ENCODE data around the gene PFKFB3.
"Not testable (repeated sequence)": the region's sequence is repeated elsewhere in the genome, so short reads cannot be mapped to it uniquely, and the experiment has no call there.

PFKFB3 gene

DNA sequence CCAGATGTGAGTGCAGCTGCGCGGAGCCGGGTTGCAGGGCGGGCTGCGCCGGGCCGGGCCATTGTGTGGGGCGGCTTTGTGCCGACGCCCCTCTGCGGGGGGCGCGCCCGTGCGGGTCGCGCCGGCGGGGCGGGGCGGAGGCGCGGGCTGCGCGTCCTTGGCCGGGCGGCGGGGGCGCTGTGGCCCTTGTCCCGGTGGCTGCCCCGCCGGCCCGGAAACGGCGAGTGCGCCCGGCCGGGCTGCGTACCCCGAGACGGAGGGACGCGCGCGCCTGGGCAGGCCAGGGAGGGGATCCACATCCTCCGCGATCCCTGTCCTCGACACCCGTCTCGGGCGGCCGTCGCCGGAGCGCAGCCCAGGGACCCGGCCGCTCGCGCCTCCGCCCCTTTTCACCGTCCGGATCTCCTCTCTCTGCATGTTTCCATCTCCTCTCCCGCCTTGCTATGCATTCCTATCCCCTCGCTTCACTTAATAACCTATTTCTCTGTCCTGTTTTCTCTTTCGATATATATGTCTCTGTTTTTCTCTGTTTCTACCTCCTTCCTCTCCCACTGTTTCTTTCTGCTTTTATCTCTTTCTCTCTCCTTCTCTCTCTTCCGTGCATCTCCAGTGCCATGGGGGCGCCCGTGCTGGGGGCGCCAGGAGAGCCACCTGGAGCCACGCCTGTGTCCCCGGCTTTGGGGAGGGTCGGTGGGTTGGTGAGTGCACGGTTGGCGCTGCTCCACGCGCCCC, 765 bp downstream of the PFKFB3 start:
- peak in 1 of 2 experiments; percentile 19 for DNase-seq

DNA sequence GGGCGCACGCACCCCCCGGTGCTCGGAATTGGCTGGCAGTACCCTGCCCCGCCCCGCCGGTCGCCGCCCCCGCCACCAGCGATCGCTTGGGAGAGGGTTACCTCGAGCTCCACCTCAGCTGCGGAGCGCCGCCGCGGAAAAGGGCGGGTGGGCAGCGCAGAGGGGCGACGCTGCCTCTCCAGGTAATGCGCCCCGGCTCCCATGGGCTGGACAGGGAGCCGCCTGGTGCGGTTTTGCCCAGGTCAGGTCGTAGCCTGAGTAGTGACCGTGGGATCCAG, 1.3 kb downstream of the PFKFB3 start:
- no peak for DNase-seq

- no peak for DNase-seq
Measured at GRCh38 chr10:6204341-6205191, 1.8 kb downstream of the PFKFB3 start.

GRCh38 chr10:6206486-6206885, 3.8 kb downstream of the PFKFB3 start:
- DNase-seq: not testable (repeated sequence)

- no peak for DNase-seq
Measured at GRCh38 chr10:6207658-6208057, 4.9 kb downstream of the PFKFB3 start.

DNA sequence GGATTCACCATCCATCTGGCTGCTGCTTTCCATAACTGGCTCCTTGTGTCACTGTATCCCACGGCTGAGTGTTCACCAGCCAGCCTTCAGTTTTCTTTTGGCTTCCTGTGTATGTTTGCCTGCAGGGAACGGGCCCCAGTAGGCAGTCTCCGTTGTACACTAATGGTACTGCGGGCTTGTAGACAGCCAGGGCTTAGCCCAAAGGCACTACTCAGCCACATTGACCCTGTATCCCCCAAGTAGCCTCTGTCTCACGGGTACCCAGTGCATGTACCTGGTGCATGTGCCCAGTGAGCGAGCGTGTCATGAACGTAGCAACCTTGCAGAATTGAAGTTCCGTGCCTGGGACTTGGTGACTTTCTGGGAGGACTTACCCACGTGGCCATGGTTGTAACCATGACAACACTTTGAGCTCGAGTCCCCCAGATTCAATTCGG, 6.1 kb downstream of the PFKFB3 start:
- DNase-seq: no peak

DNA sequence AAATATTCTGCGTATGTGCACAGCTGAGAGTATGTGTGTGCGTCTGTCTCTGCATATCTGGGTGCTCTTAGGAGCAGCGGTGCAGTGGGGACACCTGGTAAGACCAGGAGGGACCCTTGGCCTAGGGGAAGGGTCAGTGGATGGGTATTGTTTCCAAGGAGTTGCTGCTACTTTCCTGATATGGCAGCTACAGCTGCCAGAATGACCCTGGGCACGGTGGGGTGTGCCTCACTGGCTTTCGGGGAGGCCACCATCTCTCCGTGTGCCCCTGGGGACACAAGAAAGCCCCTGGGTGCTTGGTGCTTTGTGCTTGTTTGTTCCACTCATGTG, 8.6 kb downstream of the PFKFB3 start:
- DNase-seq: no peak

- no peak for DNase-seq
Measured at GRCh38 chr10:6211671-6212635, 9.2 kb downstream of the PFKFB3 start.

GRCh38 chr10:6212806-6213205, 10.1 kb downstream of the PFKFB3 start:
- DNase-seq: no peak

- DNase-seq: no peak
Measured at GRCh38 chr10:6213257-6213905, 10.6 kb downstream of the PFKFB3 start.

GRCh38 chr10:6213908-6214307, 11.2 kb downstream of the PFKFB3 start:
- DNase-seq: no peak

DNA sequence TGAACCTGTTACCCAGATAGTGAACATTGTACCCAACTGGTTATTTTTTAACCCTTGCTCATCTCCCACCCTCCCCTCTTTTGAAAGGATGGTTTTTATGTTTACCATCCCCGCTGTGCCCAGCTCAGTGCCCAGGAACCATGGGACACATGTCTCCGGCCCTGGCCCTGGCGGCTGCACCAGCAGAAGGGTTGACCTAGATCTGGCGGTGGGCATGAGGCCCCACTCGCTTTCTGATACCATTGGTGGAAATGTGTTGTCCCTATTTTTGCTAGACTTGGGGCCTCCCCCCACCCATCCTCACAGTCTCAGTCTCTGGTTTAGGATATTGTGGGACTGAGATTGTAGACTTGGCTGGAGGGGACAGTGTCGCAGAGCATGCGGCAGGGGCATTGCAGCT, 11.9 kb downstream of the PFKFB3 start:
- no peak for DNase-seq

DNA sequence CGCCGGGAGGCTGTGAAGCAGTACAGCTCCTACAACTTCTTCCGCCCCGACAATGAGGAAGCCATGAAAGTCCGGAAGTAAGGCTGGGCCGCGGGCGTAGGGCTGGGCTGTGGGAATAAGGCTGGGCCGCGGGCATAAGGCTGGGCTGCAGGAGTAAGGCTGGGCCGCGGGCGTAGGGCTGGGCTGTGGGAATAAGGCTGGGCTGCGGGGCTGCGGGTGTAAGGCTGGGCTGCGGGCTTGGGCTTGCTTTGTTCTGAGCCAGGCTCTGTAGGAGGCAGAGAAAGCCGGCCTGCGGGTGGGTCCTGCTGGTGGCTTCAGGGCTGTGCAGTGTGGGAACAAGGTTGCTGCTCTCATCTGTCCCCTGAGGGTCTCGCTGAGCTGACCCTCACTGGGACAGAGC, 12.5 kb downstream of the PFKFB3 start:
- DNase-seq: no peak

DNA sequence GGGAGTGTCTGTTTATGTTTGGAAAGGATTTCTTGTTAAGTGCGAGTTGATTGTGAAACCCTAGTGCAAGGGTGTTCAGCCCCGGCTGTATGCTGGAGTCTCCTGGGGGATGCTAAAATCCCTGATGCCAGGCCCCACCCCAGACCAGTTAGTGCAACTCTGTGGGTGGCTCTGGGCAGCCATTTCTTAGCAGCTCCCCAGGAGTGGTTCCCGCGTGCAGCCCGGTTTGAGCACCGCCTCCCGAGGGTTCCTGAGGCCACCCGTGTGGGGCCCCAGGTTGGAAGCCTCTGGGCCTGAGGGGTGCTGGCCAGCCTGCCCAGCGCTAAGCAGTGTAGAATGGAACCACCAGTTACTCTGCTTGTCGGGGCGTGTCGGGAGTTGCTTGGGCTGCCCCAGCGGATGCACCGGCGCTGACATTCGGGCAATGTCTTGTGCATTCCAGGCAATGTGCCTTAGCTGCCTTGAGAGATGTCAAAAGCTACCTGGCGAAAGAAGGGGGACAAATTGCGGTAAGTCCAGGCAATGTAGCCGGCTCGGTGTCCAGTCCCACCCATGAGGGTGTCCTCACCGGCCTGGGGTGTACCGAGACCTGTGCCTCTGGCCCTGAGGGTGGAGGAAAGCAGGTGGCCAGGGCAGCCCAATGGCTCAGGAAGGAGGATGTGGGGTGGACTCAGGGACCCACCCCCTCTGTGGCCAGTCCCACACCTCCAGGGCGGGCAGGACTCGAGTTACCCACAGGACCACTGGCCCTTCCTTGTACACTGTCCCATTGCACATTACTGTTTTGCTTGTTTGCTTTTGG, 13.2 kb downstream of the PFKFB3 start:
- DNase-seq: no peak

DNA sequence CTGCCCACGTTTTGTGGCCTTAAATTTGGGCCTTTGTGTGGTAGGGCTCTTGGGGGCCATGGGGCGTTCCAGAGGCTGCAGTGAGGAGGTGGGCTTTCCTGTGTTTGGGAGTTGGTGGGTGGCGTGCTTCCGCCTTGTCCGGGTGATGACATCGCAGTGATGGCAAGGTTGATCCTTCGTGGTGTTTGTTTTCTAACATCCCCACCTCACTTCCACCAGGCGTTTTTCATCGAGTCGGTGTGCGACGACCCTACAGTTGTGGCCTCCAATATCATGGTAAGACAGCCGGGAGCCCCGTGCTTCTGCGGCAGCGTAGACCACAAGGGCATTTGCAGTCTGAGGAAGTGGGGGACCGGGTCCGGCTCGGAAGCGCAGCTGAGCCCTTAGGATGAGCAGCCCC, 14.2 kb downstream of the PFKFB3 start:
- no peak for DNase-seq

GRCh38 chr10:6217611-6218010, 14.9 kb downstream of the PFKFB3 start:
- no peak for DNase-seq

DNA sequence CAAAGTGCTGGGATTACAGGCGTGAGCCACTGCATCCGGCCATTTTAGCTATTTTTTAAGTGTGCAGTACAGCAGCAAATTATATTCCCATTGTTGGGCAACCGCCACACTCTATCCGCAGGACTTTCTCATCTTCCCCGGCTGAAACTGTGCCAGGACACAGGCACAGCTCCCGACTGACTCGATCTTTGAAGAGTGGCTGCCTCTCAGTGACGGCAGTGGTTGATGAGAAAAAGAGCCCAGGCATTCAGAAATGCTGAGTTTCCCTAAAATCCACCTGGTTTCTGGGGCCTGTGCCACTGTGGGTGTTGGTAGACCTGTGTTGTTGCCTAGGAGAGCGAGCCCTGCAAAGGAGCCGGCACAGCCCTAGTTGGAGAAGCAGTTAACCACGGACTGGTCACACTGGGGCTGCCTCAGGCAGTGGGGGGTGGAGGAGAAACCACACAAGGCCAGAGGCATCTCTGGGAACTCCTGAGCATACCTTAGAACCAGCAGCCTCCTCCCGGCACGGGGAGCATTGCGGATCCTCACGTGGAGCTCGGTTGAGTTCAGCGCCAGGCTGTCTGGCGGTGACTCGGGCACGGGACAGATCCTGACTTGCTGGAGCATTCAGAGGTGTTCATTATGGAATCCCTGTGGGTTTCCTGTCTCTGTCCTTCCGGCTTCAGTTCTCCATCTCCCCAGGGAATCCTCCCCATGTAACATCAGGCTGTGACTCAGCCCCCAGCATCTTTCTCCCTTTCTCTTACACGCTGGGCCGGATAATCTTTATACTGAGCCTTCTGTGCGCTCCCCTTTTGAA, 16.2 kb downstream of the PFKFB3 start:
- no peak for DNase-seq

DNA sequence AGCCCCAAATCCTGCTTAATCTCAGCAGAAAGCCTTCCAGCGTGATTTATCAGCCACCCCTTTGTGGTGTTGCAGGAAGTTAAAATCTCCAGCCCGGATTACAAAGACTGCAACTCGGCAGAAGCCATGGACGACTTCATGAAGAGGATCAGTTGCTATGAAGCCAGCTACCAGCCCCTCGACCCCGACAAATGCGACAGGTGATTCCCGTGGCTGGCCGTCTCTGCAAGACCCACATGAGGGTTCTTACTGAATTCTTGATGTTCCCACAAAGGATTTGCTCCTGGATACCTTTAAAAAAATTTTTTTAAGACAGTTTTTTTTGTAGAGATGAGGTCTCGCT, 16.7 kb downstream of the PFKFB3 start:
- DNase-seq: no peak

DNA sequence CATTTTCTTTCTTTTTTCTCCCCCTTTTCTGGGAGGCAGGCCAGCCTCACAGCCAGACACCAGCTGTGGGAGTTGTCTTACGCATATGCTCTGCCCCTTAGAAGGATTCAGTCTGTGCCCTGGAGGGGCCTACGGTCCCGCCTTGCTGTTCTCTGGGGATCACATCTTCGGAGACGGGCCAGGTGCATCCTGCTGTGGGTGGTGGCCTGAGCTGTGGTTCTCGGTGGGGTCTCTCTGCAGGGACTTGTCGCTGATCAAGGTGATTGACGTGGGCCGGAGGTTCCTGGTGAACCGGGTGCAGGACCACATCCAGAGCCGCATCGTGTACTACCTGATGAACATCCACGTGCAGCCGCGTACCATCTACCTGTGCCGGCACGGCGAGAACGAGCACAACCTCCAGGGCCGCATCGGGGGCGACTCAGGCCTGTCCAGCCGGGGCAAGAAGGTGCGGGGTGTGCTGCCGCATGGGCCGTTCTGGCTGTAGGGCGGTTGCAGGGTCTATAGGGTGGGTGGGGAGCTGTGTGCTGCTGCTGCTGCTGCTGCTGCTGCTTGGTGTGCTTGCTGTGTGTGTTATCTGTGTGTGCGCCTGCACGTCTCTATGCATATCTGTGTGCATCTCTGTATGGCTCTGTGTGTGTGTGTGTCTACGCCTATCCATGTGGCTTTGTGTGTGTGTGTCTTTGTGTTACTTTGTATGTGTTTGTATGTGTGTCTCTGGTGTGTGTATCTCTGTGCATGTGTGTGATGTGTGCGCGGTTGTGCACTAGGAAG, 17.9 kb downstream of the PFKFB3 start:
- DNase-seq: no peak

DNA sequence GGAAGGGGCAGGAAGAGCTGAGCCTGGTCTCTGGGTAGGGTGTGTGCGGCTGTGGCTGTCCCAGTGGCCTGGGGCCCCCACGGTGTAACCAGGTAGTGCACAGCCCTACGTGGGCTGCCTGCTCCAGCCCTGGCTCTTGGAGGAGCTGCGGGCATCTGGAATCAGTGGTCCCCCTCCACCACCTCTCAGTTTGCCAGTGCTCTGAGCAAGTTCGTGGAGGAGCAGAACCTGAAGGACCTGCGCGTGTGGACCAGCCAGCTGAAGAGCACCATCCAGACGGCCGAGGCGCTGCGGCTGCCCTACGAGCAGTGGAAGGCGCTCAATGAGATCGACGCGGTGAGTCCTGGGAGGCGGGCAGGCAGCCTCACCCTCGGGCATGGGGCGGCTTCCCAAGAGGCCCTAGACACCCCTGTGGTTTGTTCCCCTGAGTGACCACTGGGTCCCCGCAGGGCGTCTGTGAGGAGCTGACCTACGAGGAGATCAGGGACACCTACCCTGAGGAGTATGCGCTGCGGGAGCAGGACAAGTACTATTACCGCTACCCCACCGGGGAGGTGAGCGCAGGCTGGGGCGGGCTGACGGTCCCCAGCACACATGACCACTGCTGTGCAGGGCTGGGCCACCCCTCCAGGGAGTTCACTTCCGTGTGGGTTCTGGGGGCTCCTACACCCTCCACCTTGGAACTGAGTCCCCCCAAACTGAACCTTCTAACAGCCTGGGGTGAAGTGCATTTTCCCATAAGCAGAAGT, 18.6 kb downstream of the PFKFB3 start:
- no peak for DNase-seq

Measured in NCI-H1930 (cell line).